HL-60 (cell line): ENCODE results near the gene CTRL.

Experiments
- DNase-seq, 2 experiments: peaks; one replicate each; pipeline ENCODE4 v3.0.0-alpha.2; 2010 to 2020; ENCODE audit warnings: low read depth in 1 of 2, low spot score in 1 of 2
- H3K27ac ChIP-seq: fragments of 250-450 bp; sonication (Bioruptor Pico); replicated peaks from 2 replicates; pipeline ENCODE4 v1.5.1; 2020; ENCODE audit warnings: mild to moderate bottlenecking, moderate library complexity
- H3K27me3 ChIP-seq: fragments of 250-450 bp; sonication (Bioruptor Pico); 2 replicates; pipeline ENCODE4 v1.5.1; 2021; ENCODE audit warnings: mild to moderate bottlenecking, moderate library complexity; ENCODE audit not compliant: insufficient read depth, poor library complexity, severe bottlenecking
- H3K4me3 ChIP-seq: replicated peaks from 2 replicates; pipeline ENCODE4 v1.5.1; 2011; ENCODE audit warnings: mild to moderate bottlenecking, control low read depth, low read length; ENCODE audit not compliant: insufficient read depth
- GABPA ChIP-seq: IDR thresholded peaks from 2 replicates; pipeline ENCODE4 v1.6.1; 2012; ENCODE audit warnings: low read depth
- POLR2AphosphoS5 ChIP-seq: IDR thresholded peaks from 2 replicates; pipeline ENCODE4 v1.6.1; 2012; ENCODE audit warnings: low read depth
- SPI1 ChIP-seq: IDR thresholded peaks from 2 replicates; pipeline ENCODE4 v1.6.1; 2012; ENCODE audit warnings: low read depth, mild to moderate bottlenecking, borderline replicate concordance
- TF ChIP-seq, protein P1 (sequence below): IDR thresholded peaks from 2 replicates; pipeline ENCODE4 v1.6.1; 2012; ENCODE audit warnings: low read depth; ENCODE audit not compliant: insufficient replicate concordance
- TF ChIP-seq, protein P2 (sequence below): IDR thresholded peaks from one replicate; pipeline ENCODE4 v1.5.1; 2011; ENCODE audit warnings: low read length, control low read depth, inconsistent platforms; ENCODE audit not compliant: insufficient read depth

The CTRL gene

GRCh38 chr16:67933805-67934204 is 2.1 kb upstream of the CTRL start:
- Histone ChIP-seq H3K4me3 (no peak overlapping the region), H3K27me3 (no peaks in the 10 kb centered on the region), H3K27ac (no peak overlapping the region)
- DNase-seq: no peak
- TF ChIP-seq GABPA (no peak), SPI1 (no peak), POLR2AphosphoS5 (no peak; the same call in 1 of the 2 replicates)
- TF ChIP-seq, protein P1, sequence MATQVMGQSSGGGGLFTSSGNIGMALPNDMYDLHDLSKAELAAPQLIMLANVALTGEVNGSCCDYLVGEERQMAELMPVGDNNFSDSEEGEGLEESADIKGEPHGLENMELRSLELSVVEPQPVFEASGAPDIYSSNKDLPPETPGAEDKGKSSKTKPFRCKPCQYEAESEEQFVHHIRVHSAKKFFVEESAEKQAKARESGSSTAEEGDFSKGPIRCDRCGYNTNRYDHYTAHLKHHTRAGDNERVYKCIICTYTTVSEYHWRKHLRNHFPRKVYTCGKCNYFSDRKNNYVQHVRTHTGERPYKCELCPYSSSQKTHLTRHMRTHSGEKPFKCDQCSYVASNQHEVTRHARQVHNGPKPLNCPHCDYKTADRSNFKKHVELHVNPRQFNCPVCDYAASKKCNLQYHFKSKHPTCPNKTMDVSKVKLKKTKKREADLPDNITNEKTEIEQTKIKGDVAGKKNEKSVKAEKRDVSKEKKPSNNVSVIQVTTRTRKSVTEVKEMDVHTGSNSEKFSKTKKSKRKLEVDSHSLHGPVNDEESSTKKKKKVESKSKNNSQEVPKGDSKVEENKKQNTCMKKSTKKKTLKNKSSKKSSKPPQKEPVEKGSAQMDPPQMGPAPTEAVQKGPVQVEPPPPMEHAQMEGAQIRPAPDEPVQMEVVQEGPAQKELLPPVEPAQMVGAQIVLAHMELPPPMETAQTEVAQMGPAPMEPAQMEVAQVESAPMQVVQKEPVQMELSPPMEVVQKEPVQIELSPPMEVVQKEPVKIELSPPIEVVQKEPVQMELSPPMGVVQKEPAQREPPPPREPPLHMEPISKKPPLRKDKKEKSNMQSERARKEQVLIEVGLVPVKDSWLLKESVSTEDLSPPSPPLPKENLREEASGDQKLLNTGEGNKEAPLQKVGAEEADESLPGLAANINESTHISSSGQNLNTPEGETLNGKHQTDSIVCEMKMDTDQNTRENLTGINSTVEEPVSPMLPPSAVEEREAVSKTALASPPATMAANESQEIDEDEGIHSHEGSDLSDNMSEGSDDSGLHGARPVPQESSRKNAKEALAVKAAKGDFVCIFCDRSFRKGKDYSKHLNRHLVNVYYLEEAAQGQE: no peak
- TF ChIP-seq, protein P2, sequence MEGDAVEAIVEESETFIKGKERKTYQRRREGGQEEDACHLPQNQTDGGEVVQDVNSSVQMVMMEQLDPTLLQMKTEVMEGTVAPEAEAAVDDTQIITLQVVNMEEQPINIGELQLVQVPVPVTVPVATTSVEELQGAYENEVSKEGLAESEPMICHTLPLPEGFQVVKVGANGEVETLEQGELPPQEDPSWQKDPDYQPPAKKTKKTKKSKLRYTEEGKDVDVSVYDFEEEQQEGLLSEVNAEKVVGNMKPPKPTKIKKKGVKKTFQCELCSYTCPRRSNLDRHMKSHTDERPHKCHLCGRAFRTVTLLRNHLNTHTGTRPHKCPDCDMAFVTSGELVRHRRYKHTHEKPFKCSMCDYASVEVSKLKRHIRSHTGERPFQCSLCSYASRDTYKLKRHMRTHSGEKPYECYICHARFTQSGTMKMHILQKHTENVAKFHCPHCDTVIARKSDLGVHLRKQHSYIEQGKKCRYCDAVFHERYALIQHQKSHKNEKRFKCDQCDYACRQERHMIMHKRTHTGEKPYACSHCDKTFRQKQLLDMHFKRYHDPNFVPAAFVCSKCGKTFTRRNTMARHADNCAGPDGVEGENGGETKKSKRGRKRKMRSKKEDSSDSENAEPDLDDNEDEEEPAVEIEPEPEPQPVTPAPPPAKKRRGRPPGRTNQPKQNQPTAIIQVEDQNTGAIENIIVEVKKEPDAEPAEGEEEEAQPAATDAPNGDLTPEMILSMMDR: no peak

- Histone ChIP-seq H3K4me3 (no peak overlapping the region), H3K27ac (no peak overlapping the region), H3K27me3 (no peaks in the 10 kb centered on the region)
- no peak for DNase-seq
- no peak for TF ChIP-seq GABPA
- no peak for TF ChIP-seq SPI1
- TF ChIP-seq, protein P2: no peak
- no peak; the same call in 1 of the 2 replicates for TF ChIP-seq POLR2AphosphoS5
- TF ChIP-seq, protein P1: no peak
Measured at GRCh38 chr16:67932462-67932840, 789 bp upstream of the CTRL start.

- Histone ChIP-seq H3K27me3 (no peaks in the 10 kb centered on the region), H3K4me3 (no peak overlapping the region), H3K27ac (no peak overlapping the region)
- no peak; the same call in 1 of the 2 replicates for TF ChIP-seq POLR2AphosphoS5
- TF ChIP-seq SPI1: no peak
- no peak for TF ChIP-seq GABPA
- TF ChIP-seq, protein P2: no peak
- TF ChIP-seq, protein P1: no peak
- no peak for DNase-seq
Measured at GRCh38 chr16:67930678-67931211, 917 bp downstream of the CTRL start.
